ENCODE measurements around the gene SEC11A.
A peak's percentile ranks its signal among the peaks of the same experiment; 100 is the strongest.
"Not testable (repeated sequence)": the region's sequence is repeated elsewhere in the genome, so short reads cannot be mapped to it uniquely, and the experiment has no call there.

Gene SEC11A

GRCh38 chr15:84716036-84716732 lies at the start of gene SEC11A:
Gene SEC11A, minus strand, starts transcription at chr15:84716139. Its CDS starts 64 bp downstream, at chr15:84716075.
- DNase-seq (ENCODE audit: low read depth in 3 of 3) = peak; percentile 79 to 87 (median 83)

- DNase-seq (ENCODE audit: low read depth in 3 of 3) = no peak
Measured at GRCh38 chr15:84765675-84766074, 49.7 kb upstream of the SEC11A start.

GRCh38 chr15:84764989-84765388 lies 49.0 kb upstream of the SEC11A start:
- DNase-seq (ENCODE audit: low read depth in 3 of 3) = no peak

GRCh38 chr15:84764585-84764984 lies 48.6 kb upstream of the SEC11A start:
- no peak for DNase-seq (ENCODE audit: low read depth in 3 of 3)

GRCh38 chr15:84762840-84763572 lies 47.1 kb upstream of the SEC11A start:
- DNase-seq (ENCODE audit: low read depth in 3 of 3) = no peak

DNA sequence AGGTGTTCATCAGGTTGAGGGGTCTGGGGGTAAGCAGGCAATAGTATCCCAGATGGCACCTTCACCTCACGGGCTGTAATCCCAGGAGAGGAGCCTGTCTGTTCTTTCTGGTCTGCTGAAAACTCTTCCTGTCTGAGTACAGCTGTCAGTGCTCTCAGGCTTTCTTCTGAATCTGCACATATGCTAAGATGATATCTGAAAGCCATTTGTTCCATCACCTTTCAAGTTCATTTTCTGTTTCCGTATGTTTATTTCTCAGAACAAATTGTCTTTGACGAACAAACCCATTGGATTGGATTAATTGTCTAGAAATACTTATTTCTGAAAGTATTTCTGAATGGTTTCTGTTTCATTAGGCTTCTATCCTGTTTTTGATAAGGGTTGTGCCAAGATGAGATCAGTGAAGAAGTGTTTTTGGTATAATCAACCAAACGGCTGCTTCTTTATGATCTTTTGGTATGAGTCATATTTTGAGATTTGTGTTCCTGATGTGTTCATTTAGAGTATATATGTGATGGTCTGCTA lies 45.7 kb upstream of the SEC11A start:
- DNase-seq (ENCODE audit: low read depth in 3 of 3) = no peak

DNA sequence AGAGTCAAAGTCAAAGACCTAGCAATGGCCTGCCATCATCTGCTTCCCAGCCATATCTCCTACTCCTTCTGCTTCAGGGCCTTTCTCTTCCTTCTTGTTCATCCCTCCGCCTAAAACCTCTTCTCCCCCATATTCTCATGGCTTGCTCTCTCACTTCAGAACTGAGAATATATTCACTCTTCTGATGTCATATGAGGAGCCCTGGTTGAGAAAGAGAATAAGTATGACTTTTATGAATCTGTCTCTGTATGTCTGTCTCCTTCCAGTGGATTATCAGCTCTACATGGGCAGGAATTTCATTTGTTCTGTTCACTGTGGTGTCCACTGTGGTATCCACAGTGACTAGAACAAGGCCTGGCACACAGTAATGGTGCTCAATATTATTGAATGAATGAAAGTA lies 44.3 kb upstream of the SEC11A start:
- no peak for DNase-seq (ENCODE audit: low read depth in 3 of 3)

DNA sequence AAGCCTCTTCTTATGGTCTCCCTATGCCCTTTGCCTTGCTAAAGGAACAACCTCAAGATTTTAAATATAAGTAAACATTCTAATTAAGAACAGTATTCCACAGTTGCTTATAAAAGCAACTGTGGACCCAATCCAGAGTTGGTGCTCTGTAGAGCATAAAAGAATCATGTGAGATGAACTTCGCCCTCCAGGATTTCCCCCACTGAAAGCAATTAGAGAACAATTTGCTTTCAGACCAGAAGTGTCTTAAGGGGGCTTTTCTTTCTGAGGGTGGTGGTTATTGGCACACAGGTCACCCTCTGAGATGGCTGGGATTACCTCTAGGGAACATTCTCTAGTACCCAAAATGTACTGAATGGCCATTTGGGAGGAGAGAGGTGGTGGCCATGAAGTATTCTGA lies 43.1 kb upstream of the SEC11A start:
- DNase-seq (ENCODE audit: low read depth in 3 of 3) = no peak

GRCh38 chr15:84755736-84756527 lies 40.0 kb upstream of the SEC11A start:
- DNase-seq (ENCODE audit: low read depth in 3 of 3) = no peak

DNA sequence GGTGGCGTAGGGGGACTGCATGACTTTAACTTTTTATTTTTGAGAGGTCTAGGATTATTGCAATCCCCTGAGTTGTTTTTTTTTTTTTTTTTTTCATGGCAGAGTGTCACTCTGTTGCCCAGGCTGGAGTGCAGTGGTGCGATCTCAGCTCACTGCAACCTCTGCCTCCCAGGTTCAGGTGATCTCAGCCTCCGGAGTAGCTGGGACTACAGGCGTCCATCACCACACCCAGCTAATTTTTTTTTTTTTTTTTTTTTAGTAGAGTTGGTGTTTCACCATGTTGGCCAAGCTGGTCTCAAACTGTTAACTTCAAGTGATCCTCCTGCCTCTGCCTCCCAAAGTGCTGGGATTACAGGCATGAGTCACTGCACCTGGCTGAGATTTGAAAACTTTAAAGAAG lies 39.0 kb upstream of the SEC11A start:
- not testable (repeated sequence) for DNase-seq (ENCODE audit: low read depth in 3 of 3)

- DNase-seq (ENCODE audit: low read depth in 3 of 3) = no peak
Measured at GRCh38 chr15:84752700-84753099, 36.8 kb upstream of the SEC11A start.

- DNase-seq (ENCODE audit: low read depth in 3 of 3) = no peak
Measured at GRCh38 chr15:84752195-84752594, 36.3 kb upstream of the SEC11A start.

DNA sequence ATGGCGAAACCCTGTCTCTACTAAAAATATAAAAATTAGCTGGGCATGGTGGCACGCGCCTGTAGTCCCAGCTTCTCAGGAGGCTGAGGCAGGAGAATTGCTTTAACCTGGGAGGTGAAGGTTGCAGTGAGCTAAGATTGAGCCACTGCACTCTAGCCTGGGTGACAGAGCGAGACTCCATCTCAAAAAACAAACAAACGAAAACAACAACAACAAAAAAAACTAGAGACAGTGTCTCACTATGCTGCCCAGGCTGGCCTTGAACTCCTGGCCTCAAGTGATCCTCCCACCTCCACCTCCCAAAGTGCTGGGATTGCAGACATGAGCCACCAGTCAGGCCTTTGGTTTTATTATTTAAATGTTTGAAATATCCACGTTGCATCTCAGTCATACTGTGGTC lies 35.8 kb upstream of the SEC11A start:
- not testable (repeated sequence) for DNase-seq (ENCODE audit: low read depth in 3 of 3)

GRCh38 chr15:84750583-84751092 lies 34.7 kb upstream of the SEC11A start:
- no peak for DNase-seq (ENCODE audit: low read depth in 3 of 3)

DNA sequence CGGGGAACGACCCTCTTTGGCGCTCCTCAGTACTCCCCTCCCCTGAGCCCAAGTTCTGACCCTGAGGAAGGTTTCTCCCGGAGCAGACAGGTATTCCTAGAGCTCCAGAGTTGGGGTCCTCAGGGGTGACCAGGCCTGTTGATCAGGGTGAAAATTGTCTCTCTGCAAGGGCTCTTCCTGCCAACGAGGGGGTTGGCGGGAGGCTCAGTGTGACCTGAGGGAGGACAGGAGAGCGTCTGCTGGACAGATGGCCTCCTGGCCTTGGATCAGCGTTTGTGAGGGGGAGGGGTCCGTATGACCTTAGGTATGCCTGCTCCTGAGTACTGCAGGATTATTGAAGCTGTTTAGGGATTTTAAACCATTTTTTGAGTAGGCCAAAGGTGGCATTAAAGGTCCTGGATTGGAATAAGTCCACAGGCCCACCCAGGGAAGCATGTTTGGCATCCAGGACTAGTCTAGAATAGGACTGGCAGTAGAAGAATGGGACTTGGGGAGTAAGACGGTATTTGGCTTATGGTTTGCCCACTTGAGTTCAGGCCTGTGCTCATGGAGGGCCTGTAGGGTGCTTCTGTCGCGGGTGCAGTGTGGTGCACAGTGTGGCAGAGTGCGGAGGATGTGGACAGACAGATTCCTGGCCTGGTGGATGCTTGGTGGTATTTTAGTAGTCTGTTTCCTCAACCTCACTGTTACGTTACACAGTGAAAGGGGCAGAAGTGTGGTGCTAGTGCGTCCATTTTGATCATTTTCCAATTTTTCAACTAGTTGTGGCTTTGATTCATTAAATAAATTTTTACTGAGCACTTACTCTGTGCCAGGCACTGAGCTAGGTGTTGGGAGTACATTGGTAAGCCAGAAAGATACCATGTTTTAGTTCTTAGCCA lies 33.4 kb upstream of the SEC11A start:
- peak in 1 of 3 experiments; percentile 16 for DNase-seq (ENCODE audit: low read depth in 3 of 3)

DNA sequence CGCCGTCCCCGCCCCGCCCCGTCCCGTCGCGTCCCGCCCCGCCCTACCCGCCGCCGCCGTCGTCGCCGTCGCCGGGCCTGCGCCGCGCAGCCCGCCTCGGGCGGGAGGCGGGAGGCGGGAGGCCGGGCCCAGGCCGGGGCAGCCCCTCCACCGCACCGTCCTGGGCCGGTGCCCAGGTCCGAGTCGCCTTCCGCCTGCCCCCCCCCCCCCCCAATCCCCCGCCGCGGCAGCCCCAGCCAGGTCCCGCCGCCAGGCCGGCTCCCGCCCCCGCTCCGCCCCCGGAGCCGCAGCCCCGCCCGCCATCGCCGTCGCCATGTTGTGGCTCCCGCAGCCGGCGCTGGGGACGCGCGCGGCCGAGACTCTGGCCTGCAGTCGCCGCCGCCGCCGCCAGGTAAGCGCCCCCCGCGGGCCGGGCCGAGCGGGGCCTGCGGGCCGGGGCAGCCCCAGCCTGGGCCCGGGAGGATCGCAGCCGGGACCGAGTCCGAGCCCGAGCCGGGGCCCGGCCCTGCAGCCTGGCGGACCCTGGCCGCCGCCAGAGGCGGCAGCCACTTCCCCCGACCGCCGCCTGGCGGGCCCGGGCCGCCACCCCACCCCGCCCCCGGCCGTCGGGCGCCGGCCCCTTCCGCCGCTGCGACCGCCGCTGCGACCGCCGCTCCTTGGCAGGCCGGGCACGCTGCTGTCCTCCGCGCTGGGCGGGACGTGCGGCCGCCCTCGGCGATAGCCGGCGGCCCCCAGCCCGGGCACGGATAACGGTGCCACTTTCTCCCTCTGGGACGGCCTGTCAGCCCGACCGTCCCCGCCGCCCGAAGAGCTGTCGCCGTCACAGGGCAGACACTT lies 32.6 kb upstream of the SEC11A start, which contains the start of gene ZNF592:
TSS of gene ZNF592 (plus strand) at position 319 of the 837 bp plus-strand sequence. CDS start 34,084 bp downstream, outside the sequence.
- DNase-seq (ENCODE audit: low read depth in 3 of 3) = peak; percentile 67 to 79 (median 70)

GRCh38 chr15:84747416-84748273 lies 31.7 kb upstream of the SEC11A start:
- DNase-seq (ENCODE audit: low read depth in 3 of 3) = peak; percentile 30 to 59 (median 40)

DNA sequence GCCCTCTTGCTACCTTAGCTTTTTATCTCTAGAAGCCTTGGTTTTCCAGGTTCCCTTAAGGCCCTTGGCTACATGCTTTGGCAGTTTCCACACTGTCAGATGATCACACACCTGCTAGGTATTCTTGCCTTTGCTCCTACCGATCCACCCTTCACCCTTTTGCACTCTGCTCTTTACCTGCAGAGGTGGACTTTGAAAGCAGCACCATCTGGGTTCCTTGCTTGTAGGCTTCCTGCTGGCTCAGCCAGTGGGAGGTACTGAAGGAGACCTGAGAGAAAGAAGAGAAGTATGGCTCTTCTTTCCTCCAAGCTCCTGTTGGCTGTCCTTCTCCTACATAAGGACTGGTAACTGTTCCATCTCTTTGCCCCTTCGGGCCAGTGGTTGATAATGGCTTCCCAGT lies 25.2 kb upstream of the SEC11A start:
- no peak for DNase-seq (ENCODE audit: low read depth in 3 of 3)

DNA sequence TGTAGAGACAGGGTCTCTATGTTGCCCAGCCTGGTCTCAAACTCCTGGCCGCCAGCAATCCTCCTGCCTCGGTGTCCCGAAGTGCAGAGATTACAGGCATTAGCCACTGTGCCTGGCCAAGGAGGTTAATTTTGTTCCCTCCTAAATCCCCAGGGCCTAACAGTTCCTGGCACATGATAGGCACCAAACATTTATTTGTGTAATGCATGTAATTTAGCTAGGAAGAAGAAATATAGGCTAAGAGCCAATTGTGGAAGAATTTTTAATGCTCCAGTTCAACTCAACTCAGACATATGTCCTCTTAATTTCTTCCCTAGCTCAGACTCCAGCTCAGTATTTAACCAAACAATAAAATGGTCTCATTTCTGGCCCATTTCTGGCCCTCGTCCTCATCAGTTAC lies 24.8 kb upstream of the SEC11A start:
- DNase-seq (ENCODE audit: low read depth in 3 of 3) = no peak

All from stimulated activated CD4-positive, alpha-beta T cell treated with anti-CD3 and anti-CD28 coated beads, TNF-alpha, amount 100 ng/mL, for 4 hours (primary cell).